Esophagus squamous epithelium (tissue), 4 donors: ENCODE measurements around the gene GGA1.

Experiments used
- CTCF ChIP-seq, 6 experiments: fragments of 450-650 bp in 4 of 6; fragments of 200-600 bp in 2 of 6; sonication (generic) in 2 of 6; IDR thresholded peaks; one replicate each; pipeline ENCODE4 v1.5.1; 2016 to 2019; ENCODE audit warnings: antibody characterized with exemption in 6 of 6, mild to moderate bottlenecking in 4 of 6, moderate library complexity in 4 of 6
- POLR2A ChIP-seq, 4 donors: fragments of 450-650 bp; IDR thresholded peaks; one replicate each; pipeline ENCODE4 v1.6.1; 2017; ENCODE audit warnings: antibody characterized with exemption in 4 of 4, mild to moderate bottlenecking in 4 of 4, moderate library complexity in 3 of 4

GRCh38 chr22:37660709-37661045 is 52.0 kb downstream of the GGA1 start:
- TF ChIP-seq CTCF (IDR thresholded peaks at IDR 0.05) = no peak
- no peak for TF ChIP-seq POLR2A (IDR thresholded peaks at IDR 0.05)
